Kidney (tissue), 14 donors: Measurements from ENCODE around the gene VPS9D1. TPM values are rescaled to one million over a fixed set of nuclear protein-coding genes. Genes with fewer than 3 reads are reported as not detected.

Experiments
- DNase-seq, 5 donors: peaks; one replicate each; pipeline ENCODE4 v3.0.0-alpha.2; 2013 to 2020
- FAIRE-seq: peaks from 2 replicates; lab custom pipeline; 2012; peaks lifted over from hg19 to GRCh38; lab: Jason Lieb, UNC
- H3K27ac ChIP-seq, 2 donors: one replicate each; pipeline ENCODE4 v1.7.0; 2013; ENCODE audit warnings: low read depth in 2 of 2, low read length in 2 of 2, inconsistent platforms in 1 of 2
- H3K27me3 ChIP-seq: one replicate; pipeline ENCODE4 v1.7.1; 2013; ENCODE audit warnings: low read length, inconsistent platforms; ENCODE audit not compliant: control insufficient read depth, insufficient read depth
- H3K36me3 ChIP-seq, 3 donors: one replicate each; pipeline versions ENCODE4 v1.7.0 to v1.7.1; 2013; ENCODE audit warnings: low read length in 3 of 3, control low read depth in 1 of 3, inconsistent platforms in 1 of 3; ENCODE audit not compliant: insufficient read depth in 3 of 3, control insufficient read depth in 2 of 3
- H3K4me1 ChIP-seq, 3 donors: one replicate each; pipeline versions ENCODE4 v1.7.0 to v1.7.1; 2013; ENCODE audit warnings: low read length in 3 of 3, inconsistent platforms in 1 of 3, low read depth in 1 of 3; ENCODE audit not compliant: control insufficient read depth in 2 of 3, insufficient read depth in 2 of 3
- H3K4me3 ChIP-seq, 3 donors: one replicate each; pipeline versions ENCODE4 v1.7.0 to v1.8.1; 2013; ENCODE audit warnings: low read length in 3 of 3, control low read depth in 1 of 3, inconsistent platforms in 1 of 3
- H3K9ac ChIP-seq, 3 donors: one replicate each; pipeline versions ENCODE4 v1.7.0 to v1.7.1; 2013; ENCODE audit warnings: low read length in 3 of 3, control low read depth in 1 of 3, inconsistent platforms in 1 of 3
- H3K9me3 ChIP-seq, 3 donors: one replicate each; pipeline versions ENCODE4 v1.7.0 to v1.7.1; 2013; ENCODE audit warnings: low read length in 3 of 3, control low read depth in 1 of 3, inconsistent platforms in 1 of 3; ENCODE audit not compliant: control insufficient read depth in 2 of 3, insufficient read depth in 1 of 3
- intact Hi-C: fragments of 100-400 bp; cut with DNase I; formaldehyde crosslinking; loops from one replicate; pipeline ENCODE4 v1.11.1; 2022
- polyA plus RNA-seq: library from polyadenylated mRNA; stranded (reverse); fragments of 350-450 nt; fragmentation: Illumina TruSeq; extraction: RNeasy Lipid Tissue Mini Kit (QIAGEN cat#74804); gene quantifications from one replicate; pipeline ENCODE4 v1.2.3, GENCODE V29; 2014; ENCODE audit warnings: low read depth, low replicate concordance; ENCODE audit not compliant: insufficient read depth
- total RNA-seq: library from RNA; stranded (reverse); fragmentation: NEBNext Ultra II Directional; extraction: Animal tissue kit (Norgen Biotek cat#: 25700); gene quantifications from one replicate; pipeline ENCODE4 v1.2.1, GENCODE V29; 2021
- TF ChIP-seq, protein P1 (sequence below): IDR thresholded peaks from 3 replicates; pipeline ENCODE4 v1.5.1; 2012; ENCODE audit warnings: mild to moderate bottlenecking, moderate library complexity, borderline replicate concordance; ENCODE audit not compliant: insufficient read depth; ENCODE audit errors: extremely low read depth
- donor health status: control.
- donor health status: control.
- donor health status: control.
- donor health status: control.
- donor health status: control.
- donor health status: DM: yes; HTN: yes; CAD: no.
- donor health status: Normal renal cell carcinoma (clear cell type).

Gene VPS9D1
- total and polyA plus RNA-seq, 2 donors from 2014 or later, result 18.3 to 24.4 TPM

DNA sequence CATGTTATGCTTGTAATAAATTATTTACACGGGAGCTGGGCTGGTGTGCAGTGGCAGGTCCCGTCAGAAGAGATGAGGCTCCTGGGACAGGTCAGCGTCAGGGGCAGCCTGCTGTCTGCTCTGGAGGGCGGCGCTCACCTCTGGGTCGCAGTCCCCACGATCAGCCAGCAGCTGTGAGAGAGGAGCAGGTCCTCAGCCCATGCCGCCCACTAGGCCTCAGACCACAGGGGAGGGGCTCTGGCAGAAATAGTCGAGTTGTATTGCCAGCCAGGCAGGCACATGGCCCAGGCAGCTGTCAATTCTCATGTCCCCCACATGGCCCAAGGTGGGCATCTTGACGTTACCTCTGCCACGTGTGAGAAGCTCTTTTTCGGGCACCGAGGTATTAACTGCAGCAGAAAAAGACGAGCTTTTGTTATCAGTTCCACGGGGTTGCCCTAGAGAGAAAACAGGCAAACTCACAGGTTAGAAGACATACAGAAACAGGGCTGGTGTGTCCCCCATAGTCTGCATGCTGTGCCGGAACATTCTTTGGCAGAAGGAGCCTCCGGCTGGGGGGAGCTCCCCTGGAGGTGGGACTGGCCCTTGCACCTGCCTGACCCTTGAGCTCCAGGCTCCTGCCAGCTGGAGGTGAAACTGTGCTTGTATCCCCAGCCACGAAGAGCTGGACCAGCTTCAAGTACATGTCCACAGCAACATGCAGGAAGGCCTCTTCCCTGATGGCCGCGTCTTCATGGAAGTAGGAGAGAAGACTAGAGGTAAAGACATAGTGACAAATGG lies 18.0 kb upstream of the VPS9D1 start:
- no peak overlapping the region for H3K4me3 ChIP-seq
- H3K27me3 ChIP-seq, result no peaks in the 10 kb centered on the region
- TF ChIP-seq, protein P1, sequence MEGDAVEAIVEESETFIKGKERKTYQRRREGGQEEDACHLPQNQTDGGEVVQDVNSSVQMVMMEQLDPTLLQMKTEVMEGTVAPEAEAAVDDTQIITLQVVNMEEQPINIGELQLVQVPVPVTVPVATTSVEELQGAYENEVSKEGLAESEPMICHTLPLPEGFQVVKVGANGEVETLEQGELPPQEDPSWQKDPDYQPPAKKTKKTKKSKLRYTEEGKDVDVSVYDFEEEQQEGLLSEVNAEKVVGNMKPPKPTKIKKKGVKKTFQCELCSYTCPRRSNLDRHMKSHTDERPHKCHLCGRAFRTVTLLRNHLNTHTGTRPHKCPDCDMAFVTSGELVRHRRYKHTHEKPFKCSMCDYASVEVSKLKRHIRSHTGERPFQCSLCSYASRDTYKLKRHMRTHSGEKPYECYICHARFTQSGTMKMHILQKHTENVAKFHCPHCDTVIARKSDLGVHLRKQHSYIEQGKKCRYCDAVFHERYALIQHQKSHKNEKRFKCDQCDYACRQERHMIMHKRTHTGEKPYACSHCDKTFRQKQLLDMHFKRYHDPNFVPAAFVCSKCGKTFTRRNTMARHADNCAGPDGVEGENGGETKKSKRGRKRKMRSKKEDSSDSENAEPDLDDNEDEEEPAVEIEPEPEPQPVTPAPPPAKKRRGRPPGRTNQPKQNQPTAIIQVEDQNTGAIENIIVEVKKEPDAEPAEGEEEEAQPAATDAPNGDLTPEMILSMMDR, result no peak
- no peaks in the 10 kb centered on the region for H3K4me1 ChIP-seq
- no peak for FAIRE-seq
- H3K27ac ChIP-seq, result no peak overlapping the region
- no peak overlapping the region for H3K9ac ChIP-seq
- H3K9me3 ChIP-seq, result no peaks in the 10 kb centered on the region
- intact Hi-C loops, result no loop called here
- DNase-seq, result no peak
- peaks cover 2 to 43% (median 20%) of the 10 kb centered on the region in 3 donors for H3K36me3 ChIP-seq

DNA sequence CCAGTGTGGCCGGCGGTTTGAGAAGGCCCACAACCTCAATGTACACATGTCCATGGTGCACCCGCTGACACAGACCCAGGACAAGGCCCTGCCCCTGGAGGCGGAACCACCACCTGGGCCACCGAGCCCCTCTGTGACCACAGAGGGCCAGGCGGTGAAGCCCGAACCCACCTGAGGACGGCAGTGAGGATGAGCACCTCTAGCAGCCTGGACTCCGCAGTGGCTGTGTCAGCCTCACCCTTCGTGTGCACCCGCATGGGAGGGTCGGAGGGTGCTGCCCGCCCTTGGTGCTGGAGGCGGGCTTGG lies 17.3 kb upstream of the VPS9D1 start:
- Histone ChIP-seq H3K4me3 (no peak overlapping the region), H3K27ac (no peak overlapping the region), H3K9me3 (no peaks in the 10 kb centered on the region), H3K9ac (no peak overlapping the region), H3K4me1 (no peaks in the 10 kb centered on the region), H3K27me3 (no peaks in the 10 kb centered on the region), H3K36me3 (peaks cover 2 to 50% (median 25%) of the 10 kb centered on the region in 3 donors)
- TF ChIP-seq, protein P1, result no peak
- intact Hi-C loops, result no loop called here
- DNase-seq (no peak), FAIRE-seq (no peak)

DNA sequence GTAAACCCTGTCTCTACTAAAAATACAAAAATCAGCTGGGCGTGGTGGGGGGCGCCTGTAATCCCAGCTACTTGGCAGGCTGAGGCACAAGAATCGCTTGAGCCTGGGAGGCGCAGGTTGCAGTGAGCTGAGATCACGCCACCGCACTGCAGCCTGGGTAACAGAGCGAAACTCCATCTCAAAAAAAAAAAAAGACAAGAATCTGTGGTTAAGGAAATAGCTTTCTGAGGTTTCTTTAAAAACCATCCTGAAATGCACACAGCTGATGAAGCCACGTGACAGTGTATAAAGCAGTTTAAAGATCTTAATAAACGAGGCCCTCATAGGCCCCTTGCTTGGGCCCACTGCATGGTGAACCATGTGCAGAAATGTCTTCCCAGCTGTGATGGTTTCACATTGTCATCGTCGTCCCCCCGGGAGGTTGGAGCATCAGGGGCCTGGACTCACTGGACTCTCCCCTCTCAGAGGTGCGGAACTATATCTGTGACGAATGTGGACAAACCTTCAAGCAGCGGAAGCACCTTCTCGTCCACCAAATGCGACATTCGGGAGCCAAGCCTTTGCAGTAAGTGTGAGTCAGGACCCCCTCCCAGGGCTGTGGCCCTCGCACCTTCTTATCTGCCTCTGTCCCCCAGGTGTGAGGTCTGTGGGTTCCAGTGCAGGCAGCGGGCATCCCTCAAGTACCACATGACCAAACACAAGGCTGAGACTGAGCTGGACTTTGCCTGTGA lies 16.8 kb upstream of the VPS9D1 start:
- intact Hi-C loops, result no loop called here
- DNase-seq (no peak), FAIRE-seq (no peak)
- H3K27ac ChIP-seq, result no peak overlapping the region
- TF ChIP-seq, protein P1, result no peak
- H3K36me3 ChIP-seq, result peaks cover 2 to 55% (median 25%) of the 10 kb centered on the region in 3 donors
- H3K27me3 ChIP-seq, result no peaks in the 10 kb centered on the region
- H3K4me1 ChIP-seq, result no peaks in the 10 kb centered on the region
- H3K4me3 ChIP-seq, result no peak overlapping the region
- no peak overlapping the region for H3K9ac ChIP-seq
- no peaks in the 10 kb centered on the region for H3K9me3 ChIP-seq
